HepG2 (cell line): Measurements from ENCODE around the gene LCE3D. TPM values are rescaled to one million over a fixed set of nuclear protein-coding genes. Genes with fewer than 3 reads are reported as not detected.

Experiments
- FIP1L1 ChIP-seq: fragments of 200-400 bp; formaldehyde crosslinking; IDR thresholded peaks from 2 replicates; pipeline ENCODE4 v1.6.1; 2018; ENCODE audit warnings: low read depth, mild to moderate bottlenecking, low read length, moderate library complexity, borderline replicate concordance; ENCODE audit not compliant: insufficient read depth
- FOXK2 ChIP-seq: fragments of 450-650 bp; IDR thresholded peaks from 2 replicates; pipeline ENCODE4 v1.6.1; 2016
- IRF2 ChIP-seq: IDR thresholded peaks from 2 replicates; pipeline ENCODE4 v1.6.1; 2018; ENCODE audit warnings: missing genetic modification reagents, missing compliant biosample characterization
- RBM39 ChIP-seq: fragments of 200-400 bp; formaldehyde crosslinking; IDR thresholded peaks from one replicate; pipeline ENCODE4 v1.6.1; 2018; ENCODE audit warnings: antibody characterized with exemption, mild to moderate bottlenecking, low read depth, low read length; ENCODE audit not compliant: poor library complexity, severe bottlenecking
- ZNF333 ChIP-seq: sonication (generic); formaldehyde crosslinking; IDR thresholded peaks from 2 replicates; pipeline ENCODE4 v1.4.0; 2020; ENCODE audit warnings: mild to moderate bottlenecking, missing genetic modification reagents, borderline replicate concordance
- polyA plus RNA-seq, 8 experiments: library from polyadenylated mRNA; depleted of rRNA in 3 of 8; stranded (reverse) in 7 of 8; unstranded in 1 of 8; fragments of >200 nt; fragmentation: Illumina TruSeq in 4 of 8; extraction: Trizol in 4 of 8; gene quantifications; 2 replicates each; pipeline versions ENCODE4 v1.2.1 to v1.2.3, GENCODE V29; 2011 to 2016; ENCODE audit warnings: low read depth in 4 of 8, missing spikeins in 1 of 8, mixed read lengths in 1 of 8; ENCODE audit not compliant: insufficient read depth in 1 of 8
- total RNA-seq, 5 experiments: library from RNA; depleted of rRNA; stranded (reverse); fragments of >200 nt; fragmentation: Illumina TruSeq; extraction: Trizol; gene quantifications; 2 replicates each; pipeline ENCODE4 v1.2.3, GENCODE V29; 2016; ENCODE audit warnings: low read depth in 1 of 5
- TF ChIP-seq, protein P1 (sequence below): sonication (generic); formaldehyde crosslinking; IDR thresholded peaks from 2 replicates; pipeline ENCODE4 v1.4.0; 2020; ENCODE audit warnings: missing genetic modification reagents, borderline replicate concordance
- TF ChIP-seq, protein P2 (sequence below): sonication (generic); formaldehyde crosslinking; IDR thresholded peaks from 2 replicates; pipeline ENCODE4 v1.5.1; 2020; ENCODE audit warnings: missing genetic modification reagents, mild to moderate bottlenecking, borderline replicate concordance
- TF ChIP-seq, protein P3 (sequence below): sonication (generic); formaldehyde crosslinking; IDR thresholded peaks from 2 replicates; pipeline ENCODE4 v1.5.1; 2020; ENCODE audit warnings: missing genetic modification reagents, mild to moderate bottlenecking, borderline replicate concordance

Gene LCE3D
- total and polyA plus RNA-seq, 2 of the 13 experiments (the other 11 are each of a cell fraction or from before 2014, with no cell fraction given) = not detected

DNA sequence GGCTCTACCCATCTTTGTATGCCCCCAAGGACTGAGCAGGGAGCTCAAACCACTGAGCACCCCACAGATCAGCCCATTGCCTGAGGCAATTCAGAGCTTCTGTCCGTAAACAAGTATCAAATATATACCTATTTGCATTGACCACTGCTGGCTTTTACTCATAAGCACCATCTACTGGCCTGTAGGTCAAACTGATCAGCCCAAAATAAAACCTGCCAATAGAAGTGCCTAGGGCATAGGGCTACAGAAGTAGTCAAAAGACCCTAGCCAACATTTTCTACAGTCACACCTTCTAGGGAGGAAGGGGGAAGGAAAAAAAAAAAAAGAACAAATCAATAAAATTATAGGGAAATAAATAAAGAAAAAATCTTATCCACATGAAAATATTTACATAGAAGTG, 5.3 kb upstream of the LCE3D start (continued):
- TF ChIP-seq, protein P1, sequence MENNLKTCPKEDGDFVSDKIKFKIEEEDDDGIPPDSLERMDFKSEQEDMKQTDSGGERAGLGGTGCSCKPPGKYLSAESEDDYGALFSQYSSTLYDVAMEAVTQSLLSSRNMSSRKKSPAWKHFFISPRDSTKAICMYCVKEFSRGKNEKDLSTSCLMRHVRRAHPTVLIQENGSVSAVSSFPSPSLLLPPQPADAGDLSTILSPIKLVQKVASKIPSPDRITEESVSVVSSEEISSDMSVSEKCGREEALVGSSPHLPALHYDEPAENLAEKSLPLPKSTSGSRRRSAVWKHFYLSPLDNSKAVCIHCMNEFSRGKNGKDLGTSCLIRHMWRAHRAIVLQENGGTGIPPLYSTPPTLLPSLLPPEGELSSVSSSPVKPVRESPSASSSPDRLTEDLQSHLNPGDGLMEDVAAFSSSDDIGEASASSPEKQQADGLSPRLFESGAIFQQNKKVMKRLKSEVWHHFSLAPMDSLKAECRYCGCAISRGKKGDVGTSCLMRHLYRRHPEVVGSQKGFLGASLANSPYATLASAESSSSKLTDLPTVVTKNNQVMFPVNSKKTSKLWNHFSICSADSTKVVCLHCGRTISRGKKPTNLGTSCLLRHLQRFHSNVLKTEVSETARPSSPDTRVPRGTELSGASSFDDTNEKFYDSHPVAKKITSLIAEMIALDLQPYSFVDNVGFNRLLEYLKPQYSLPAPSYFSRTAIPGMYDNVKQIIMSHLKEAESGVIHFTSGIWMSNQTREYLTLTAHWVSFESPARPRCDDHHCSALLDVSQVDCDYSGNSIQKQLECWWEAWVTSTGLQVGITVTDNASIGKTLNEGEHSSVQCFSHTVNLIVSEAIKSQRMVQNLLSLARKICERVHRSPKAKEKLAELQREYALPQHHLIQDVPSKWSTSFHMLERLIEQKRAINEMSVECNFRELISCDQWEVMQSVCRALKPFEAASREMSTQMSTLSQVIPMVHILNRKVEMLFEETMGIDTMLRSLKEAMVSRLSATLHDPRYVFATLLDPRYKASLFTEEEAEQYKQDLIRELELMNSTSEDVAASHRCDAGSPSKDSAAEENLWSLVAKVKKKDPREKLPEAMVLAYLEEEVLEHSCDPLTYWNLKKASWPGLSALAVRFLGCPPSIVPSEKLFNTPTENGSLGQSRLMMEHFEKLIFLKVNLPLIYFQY = no peak
- TF ChIP-seq IRF2 (CRISPR knock-in tag) (no peak), RBM39 (no peak), FIP1L1 (no peak), FOXK2 (no peak), ZNF333 (CRISPR knock-in tag) (no peak)
- TF ChIP-seq, protein P2, sequence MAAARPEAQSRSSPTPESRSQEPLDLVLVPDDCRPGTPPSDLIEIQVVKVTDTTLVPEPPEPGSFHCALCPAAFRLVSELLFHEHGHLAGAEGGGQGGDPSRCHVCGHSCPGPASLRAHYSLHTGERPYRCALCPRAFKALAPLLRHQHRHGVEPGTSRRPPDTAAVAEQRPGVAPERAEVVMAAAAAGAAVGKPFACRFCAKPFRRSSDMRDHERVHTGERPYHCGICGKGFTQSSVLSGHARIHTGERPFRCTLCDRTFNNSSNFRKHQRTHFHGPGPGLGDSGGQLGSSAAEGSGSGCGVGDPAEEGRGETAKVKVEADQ = no peak
- TF ChIP-seq, protein P3, sequence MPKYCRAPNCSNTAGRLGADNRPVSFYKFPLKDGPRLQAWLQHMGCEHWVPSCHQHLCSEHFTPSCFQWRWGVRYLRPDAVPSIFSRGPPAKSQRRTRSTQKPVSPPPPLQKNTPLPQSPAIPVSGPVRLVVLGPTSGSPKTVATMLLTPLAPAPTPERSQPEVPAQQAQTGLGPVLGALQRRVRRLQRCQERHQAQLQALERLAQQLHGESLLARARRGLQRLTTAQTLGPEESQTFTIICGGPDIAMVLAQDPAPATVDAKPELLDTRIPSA (CRISPR knock-in tag) = no peak
